ENCODE measurements around the gene LOC101059915. TPM values are rescaled to one million over a fixed set of nuclear protein-coding genes. Genes with fewer than 3 reads are reported as not detected.

Gene LOC101059915

Other genes with a start within 250 kb of the LOC101059915 start
- gene OGT, start 134.4 kb upstream of the LOC101059915 start, total RNA-seq: 59.1 and 83.1 TPM in 2 replicates
- gene GCNA, start 89.1 kb upstream of the LOC101059915 start, total RNA-seq: 0.44 and 1.8 TPM in 2 replicates
- gene CXCR3, start 49.0 kb upstream of the LOC101059915 start, total RNA-seq: not detected in 2 replicates
- not detected in 2 replicates for gene CXorf49, start 50.7 kb downstream of the LOC101059915 start, total RNA-seq
- not detected in 2 replicates for gene CXorf49B, start 95.8 kb downstream of the LOC101059915 start, total RNA-seq
- gene NHSL2, start 243.3 kb downstream of the LOC101059915 start, total RNA-seq: 14.1 and 19.2 TPM in 2 replicates

All from lung microvascular endothelial cell (primary cell).